HepG2 (cell line): ENCODE data around the gene SH3D21. TPM values are rescaled to one million over a fixed set of nuclear protein-coding genes. Genes with fewer than 3 reads are reported as not detected.

Source experiments
- ATAC-seq: fragments of 200-7000 bp; cut with Tn5 transposase; 3 replicates; pipeline ENCODE4 v1.9.1; 2020; ENCODE audit warnings: mild to moderate bottlenecking, moderate library complexity
- BruUV-seq: library from RNA; stranded (reverse); fragments of 400-500 nt; replicated peaks from 2 replicates; lab custom pipeline; 2021; lab: Mats Ljungman, UMichigan
- CTCF ChIA-PET: fragments of 300-600 bp; formaldehyde crosslinking; extraction: SDS; loops from one replicate; lab custom pipeline; 2021; ENCODE audit warnings: low total read pairs, inconsistent platforms, low intra/inter-chr PET ratio; lab: Yijun Ruan, JAX
- POLR2A ChIA-PET: fragments of 350-600 bp; sonication (Branson Sonifier 250); formaldehyde crosslinking; loops from one replicate; lab custom pipeline; 2020; ENCODE audit warnings: antibody characterized with exemption, inconsistent platforms; lab: Yijun Ruan, JAX
- DNase-seq: peaks from one replicate; pipeline ENCODE4 v3.0.0-alpha.2; 2015; ENCODE audit warnings: low spot score
- FAIRE-seq: peaks from 3 replicates; lab custom pipeline; 2011; peaks lifted over from hg19 to GRCh38; lab: Jason Lieb, UNC
- H2AFZ ChIP-seq: one replicate; pipeline ENCODE4 v1.6.1; 2011; ENCODE audit warnings: low read length, inconsistent platforms
- H3K27ac ChIP-seq: fragments of 300-600 bp; 3 replicates; pipeline ENCODE4 v1.8.0; 2011; ENCODE audit warnings: mixed run types, mild to moderate bottlenecking, mixed read lengths, low read length, inconsistent platforms; ENCODE audit not compliant: insufficient read depth; ENCODE audit errors: extremely low read length
- H3K27me3 ChIP-seq, 2 experiments: fragments of 200-600 bp in 1 of 2; 2 replicates in 1 of 2; 3 replicates in 1 of 2; pipeline versions ENCODE4 v1.6.0 to v1.8.0; 2011; ENCODE audit warnings: low read length in 2 of 2, mild to moderate bottlenecking in 2 of 2, moderate library complexity in 2 of 2, inconsistent platforms in 1 of 2; ENCODE audit not compliant: insufficient read depth in 2 of 2, control insufficient read depth in 1 of 2
- H3K36me3 ChIP-seq, 2 experiments: fragments of 200-600 bp in 1 of 2; replicated peaks in 1 of 2; 2 replicates in 1 of 2; 3 replicates in 1 of 2; pipeline versions ENCODE4 v1.5.1 to v1.8.0; 2011; ENCODE audit warnings: low read length in 2 of 2, inconsistent platforms in 1 of 2; ENCODE audit not compliant: insufficient read depth in 2 of 2, control insufficient read depth in 1 of 2
- H3K4me1 ChIP-seq: 2 replicates; pipeline ENCODE4 v1.5.1; 2012; ENCODE audit warnings: low read length, inconsistent platforms; ENCODE audit not compliant: insufficient read depth
- H3K4me2 ChIP-seq: 2 replicates; pipeline ENCODE4 v1.6.0; 2011; ENCODE audit warnings: low read depth, low read length, inconsistent platforms
- H3K4me3 ChIP-seq, 3 experiments: fragments of 200-600 bp in 1 of 3; sonication (generic), shearing (Covaris generic) in 1 of 3; replicated peaks in 1 of 3; 2 replicates each; pipeline ENCODE4 v1.5.1; 2011 to 2016; ENCODE audit warnings: low read length in 3 of 3, inconsistent platforms in 2 of 3, low read depth in 2 of 3, mild to moderate bottlenecking in 2 of 3, control low read depth in 1 of 3, mixed read lengths in 1 of 3; ENCODE audit not compliant: insufficient read depth in 1 of 3
- H3K79me2 ChIP-seq: one replicate; pipeline ENCODE4 v1.6.1; 2011; ENCODE audit warnings: low read length, inconsistent platforms; ENCODE audit not compliant: insufficient read depth
- H3K9ac ChIP-seq: 2 replicates; pipeline ENCODE4 v1.6.0; 2011; ENCODE audit warnings: mild to moderate bottlenecking, low read depth, low read length, inconsistent platforms; ENCODE audit not compliant: insufficient read depth
- H3K9me3 ChIP-seq: 2 replicates; pipeline ENCODE4 v1.5.1; 2012; ENCODE audit warnings: mild to moderate bottlenecking, low read length
- H4K20me1 ChIP-seq: 2 replicates; pipeline ENCODE4 v1.6.0; 2011; ENCODE audit warnings: inconsistent platforms, mild to moderate bottlenecking, low read length, moderate library complexity; ENCODE audit not compliant: insufficient read depth
- AGO2 ChIP-seq: fragments of 200-400 bp; formaldehyde crosslinking; optimal IDR thresholded peaks from 2 replicates; pipeline ENCODE3; 2017; ENCODE audit warnings: mild to moderate bottlenecking, low read depth, low read length, moderate library complexity
- ARID2 ChIP-seq: sonication (generic); formaldehyde crosslinking; IDR thresholded peaks from 2 replicates; pipeline ENCODE4 v1.8.1; 2022; ENCODE audit warnings: mild to moderate bottlenecking, missing genetic modification reagents, borderline replicate concordance
- ARNTL ChIP-seq: sonication (generic); formaldehyde crosslinking; IDR thresholded peaks from 2 replicates; pipeline ENCODE4 v1.4.0; 2020; ENCODE audit warnings: mild to moderate bottlenecking, missing genetic modification reagents
- CEBPB ChIP-seq: IDR thresholded peaks from 2 replicates; pipeline ENCODE4 v1.6.1; 2011; ENCODE audit warnings: low read depth, low read length, improper control_type of control experiment, borderline replicate concordance
- CREM ChIP-seq, 2 experiments: sonication (generic) in 1 of 2; formaldehyde crosslinking in 1 of 2; IDR thresholded peaks; 2 replicates each; pipeline versions ENCODE4 v1.4.0 to v1.6.1; 2016 to 2020; ENCODE audit warnings: antibody characterized with exemption in 1 of 2, mild to moderate bottlenecking in 1 of 2, missing genetic modification reagents in 1 of 2
- HBP1 ChIP-seq: IDR thresholded peaks from 2 replicates; pipeline ENCODE4 v1.6.1; 2016; ENCODE audit warnings: low read depth, control low read depth
- MXD3 ChIP-seq: IDR thresholded peaks from 2 replicates; pipeline ENCODE4 v1.6.1; 2016; ENCODE audit warnings: mild to moderate bottlenecking, missing biosample characterization, missing genetic modification reagents
- PBX2 ChIP-seq: IDR thresholded peaks from 2 replicates; pipeline ENCODE4 v1.6.1; 2016; ENCODE audit warnings: control low read depth
- PITX1 ChIP-seq: sonication (generic); formaldehyde crosslinking; IDR thresholded peaks from 2 replicates; pipeline ENCODE4 v1.5.1; 2020; ENCODE audit warnings: mild to moderate bottlenecking, missing genetic modification reagents
- REL ChIP-seq: sonication (generic); formaldehyde crosslinking; conservative IDR thresholded peaks from 2 replicates; pipeline ENCODE4 v1.8.0; 2022; ENCODE audit warnings: mild to moderate bottlenecking, missing genetic modification reagents, moderate library complexity
- REPIN1 ChIP-seq: sonication (generic); formaldehyde crosslinking; IDR thresholded peaks from 2 replicates; pipeline ENCODE4 v1.8.0; 2022; ENCODE audit warnings: missing genetic modification reagents, low read depth, mild to moderate bottlenecking, borderline replicate concordance
- SP2 ChIP-seq: sonication (generic); formaldehyde crosslinking; IDR thresholded peaks from 2 replicates; pipeline ENCODE4 v1.5.1; 2020; ENCODE audit warnings: mild to moderate bottlenecking, missing genetic modification reagents
- SSRP1 ChIP-seq: IDR thresholded peaks from 2 replicates; pipeline ENCODE4 v1.6.1; 2016; ENCODE audit warnings: control low read depth
- SUZ12 ChIP-seq: fragments of 150-350 bp; IDR thresholded peaks from 2 replicates; pipeline ENCODE4 v1.6.1; 2014; ENCODE audit warnings: low read depth, low read length
- ZBTB42 ChIP-seq: sonication (generic); formaldehyde crosslinking; IDR thresholded peaks from 2 replicates; pipeline ENCODE4 v1.5.0; 2020; ENCODE audit warnings: mild to moderate bottlenecking, missing genetic modification reagents
- ZNF354B ChIP-seq: sonication (generic); formaldehyde crosslinking; IDR thresholded peaks from 2 replicates; pipeline ENCODE4 v1.8.0; 2022; ENCODE audit warnings: mild to moderate bottlenecking, missing genetic modification reagents
- ZNF414 ChIP-seq: sonication (generic); formaldehyde crosslinking; IDR thresholded peaks from 2 replicates; pipeline ENCODE4 v1.5.0; 2020; ENCODE audit warnings: missing genetic modification reagents
- ZNF550 ChIP-seq: sonication (generic); formaldehyde crosslinking; IDR thresholded peaks from 2 replicates; pipeline ENCODE4 v1.4.0; 2020; ENCODE audit warnings: mild to moderate bottlenecking, missing genetic modification reagents, borderline replicate concordance
- ZNF619 ChIP-seq: sonication (generic); formaldehyde crosslinking; IDR thresholded peaks from 2 replicates; pipeline ENCODE4 v1.4.0; 2020; ENCODE audit warnings: mild to moderate bottlenecking, missing genetic modification reagents
- ZNF761 ChIP-seq: sonication (generic); formaldehyde crosslinking; conservative IDR thresholded peaks from 2 replicates; pipeline ENCODE4 v1.4.0; 2020; ENCODE audit warnings: mild to moderate bottlenecking, missing genetic modification reagents
- WGBS: methylation state at CpG from one replicate; pipeline ENCODE4 v1.1.6; 2017; ENCODE audit warnings: low lambda C conversion rate; 5-methylcytosine and 5-hydroxymethylcytosine counted together
- in situ Hi-C: cut with HindIII; loops from 2 replicates; pipeline ENCODE4 v1.10.0; 2017; ENCODE audit warnings: low pct_unique_long_range_greater_than_20kb; ENCODE audit not compliant: extremely low pct_ligation_motif_present
- intact Hi-C: fragments of 100-400 bp; cut with micrococcal nuclease; formaldehyde crosslinking; loops from one replicate; pipeline ENCODE4 v1.10.0; 2022; ENCODE audit not compliant: unreplicated experiment
- polyA plus RNA-seq, 8 experiments: library from polyadenylated mRNA; depleted of rRNA in 3 of 8; stranded (reverse) in 7 of 8; unstranded in 1 of 8; fragments of >200 nt; fragmentation: Illumina TruSeq in 4 of 8; extraction: Trizol in 4 of 8; gene quantifications; 2 replicates each; pipeline versions ENCODE4 v1.2.1 to v1.2.3, GENCODE V29; 2011 to 2016; ENCODE audit warnings: low read depth in 4 of 8, missing spikeins in 1 of 8, mixed read lengths in 1 of 8; ENCODE audit not compliant: insufficient read depth in 1 of 8
- total RNA-seq, 5 experiments: library from RNA; depleted of rRNA; stranded (reverse); fragments of >200 nt; fragmentation: Illumina TruSeq; extraction: Trizol; gene quantifications; 2 replicates each; pipeline ENCODE4 v1.2.3, GENCODE V29; 2016; ENCODE audit warnings: low read depth in 1 of 5

Gene SH3D21
- total and polyA plus RNA-seq, 2 of the 13 experiments (the other 11 are each of a cell fraction or from before 2014, with no cell fraction given) = 5.1 to 8.6 TPM

GRCh38 chr1:36323636-36324352 lies 17.6 kb downstream of the SH3D21 start, which contains the start of gene EVA1B (continued):
- peak; percentile 58; the same call in 1 of the 2 replicates for TF ChIP-seq ARID2 (CRISPR knock-in tag)
- TF ChIP-seq HBP1 (CRISPR knock-in tag) = no peak
- no peak for TF ChIP-seq MXD3 (CRISPR knock-in tag)

GRCh38 chr1:36324353-36324703 lies 18.2 kb downstream of the SH3D21 start:
- H3K9me3 ChIP-seq = no peaks in the 10 kb centered on the region
- no peak for DNase-seq
- POLR2A ChIA-PET = interaction anchor here (0.9 to 3.5 kb wide), 13 partner anchors 10 to 171 kb away, joined by 3 to 58 read pairs (median 5); partner anchors contain the start of genes LSM10, SH3D21 and THRAP3
- no peaks in the 10 kb centered on the region; a peak in 1 of 5 replicates for H3K27me3 ChIP-seq
- BruUV-seq = no TSS peak
- H3K27ac ChIP-seq = peak overlapping the region; percentile 62
- in situ Hi-C loops (no loop called here), intact Hi-C loops (loop anchor here (2.0 kb wide), 1 partner anchor 18 kb away; the partner anchor contains the start of gene SH3D21)
- 0% methylated on average over 1 of the region's 9 CpGs for WGBS
- H3K36me3 ChIP-seq = no peaks in the 10 kb centered on the region
- peak overlapping the region; percentile 72 to 82 (median 72) for H3K4me3 ChIP-seq
- FAIRE-seq = no peak
- H3K79me2 ChIP-seq = no peaks in the 10 kb centered on the region
- H4K20me1 ChIP-seq = no peaks in the 10 kb centered on the region
- CTCF ChIA-PET = no interaction called here
- H3K4me1 ChIP-seq = peaks cover 52% of the 10 kb centered on the region
- ATAC-seq = no peak
- no peak overlapping the region for H2AFZ ChIP-seq
- peak overlapping the region; percentile 61 for H3K9ac ChIP-seq
- peak overlapping the region; percentile 84 for H3K4me2 ChIP-seq
- 0 out of 2 replicates have a peak, but pooled peaks have one; percentile 34 for TF ChIP-seq ARNTL (CRISPR knock-in tag)
- TF ChIP-seq SSRP1 (CRISPR knock-in tag) = no peak
- TF ChIP-seq AGO2 = peak; percentile 32
- no peak for TF ChIP-seq ZNF619 (CRISPR knock-in tag)
- TF ChIP-seq CREM (IDR thresholded peaks at IDR 0.05) = no peak
- no peak for TF ChIP-seq CREM (CRISPR knock-in tag; IDR thresholded peaks at IDR 0.05)
- TF ChIP-seq CEBPB = no peak
- no peak for TF ChIP-seq PBX2 (CRISPR knock-in tag)
- no peak for TF ChIP-seq PITX1 (CRISPR knock-in tag)
- TF ChIP-seq SUZ12 = no peak
- no peak for TF ChIP-seq ZNF354B (CRISPR knock-in tag)
- TF ChIP-seq ZBTB42 = no peak
- no peak for TF ChIP-seq ZNF414 (CRISPR knock-in tag)
- no peak for TF ChIP-seq ZNF550 (CRISPR knock-in tag)
- TF ChIP-seq REPIN1 (CRISPR knock-in tag) = 0 out of 2 replicates have a peak, but pooled peaks have one; percentile 10
- no peak for TF ChIP-seq ZNF761
- no peak for TF ChIP-seq REL (CRISPR knock-in tag)
- TF ChIP-seq SP2 (CRISPR knock-in tag) = no peak
